HG02642 (cell line): ENCODE measurements around the gene PRRC2A.

Experiments
- ATAC-seq: cut with Tn5 transposase; IDR thresholded peaks from one replicate; pipeline ENCODE4 v1.9.1; 2021; ENCODE audit warnings: mild to moderate bottlenecking; ENCODE audit not compliant: unreplicated experiment, poor library complexity

PRRC2A gene

DNA sequence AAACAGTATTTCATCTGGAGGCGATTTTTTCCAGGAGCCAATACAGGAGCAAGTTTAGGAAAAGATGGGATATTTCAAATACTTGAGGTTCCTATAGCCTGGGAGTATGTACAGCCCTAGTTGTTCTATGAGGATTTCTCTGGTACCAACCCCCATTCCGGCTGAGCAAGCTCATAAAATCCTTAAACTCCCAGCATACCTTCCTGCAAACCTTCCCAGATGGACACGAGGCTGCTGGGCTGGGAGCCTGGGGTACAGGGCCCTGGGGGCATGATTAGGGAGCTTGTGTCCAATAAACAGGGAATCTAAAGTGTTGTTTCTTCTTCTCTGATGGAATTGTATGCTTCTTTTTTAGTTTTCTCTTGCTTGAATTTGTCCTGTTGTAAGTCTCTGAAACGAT lies 1.5 kb downstream of the PRRC2A start:
- ATAC-seq: no peak

DNA sequence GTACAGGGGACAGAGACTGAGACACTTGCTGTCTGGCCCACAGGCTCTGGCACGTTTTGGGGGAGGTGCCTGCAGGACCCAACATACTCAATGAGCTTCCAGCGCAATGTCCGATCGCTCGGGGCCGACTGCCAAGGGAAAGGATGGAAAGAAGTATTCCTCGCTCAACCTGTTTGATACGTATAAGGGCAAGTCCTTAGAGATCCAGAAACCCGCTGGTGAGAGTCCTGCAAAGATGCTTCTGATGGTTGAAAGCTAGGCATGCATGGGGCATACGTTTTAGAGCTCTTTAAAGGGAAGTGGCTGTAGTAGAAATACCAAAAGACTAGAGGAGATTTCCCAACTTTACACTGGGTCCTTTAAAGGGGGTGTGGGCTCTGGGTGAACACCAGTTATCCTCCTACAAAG lies 2.2 kb downstream of the PRRC2A start:
- ATAC-seq: no peak

DNA sequence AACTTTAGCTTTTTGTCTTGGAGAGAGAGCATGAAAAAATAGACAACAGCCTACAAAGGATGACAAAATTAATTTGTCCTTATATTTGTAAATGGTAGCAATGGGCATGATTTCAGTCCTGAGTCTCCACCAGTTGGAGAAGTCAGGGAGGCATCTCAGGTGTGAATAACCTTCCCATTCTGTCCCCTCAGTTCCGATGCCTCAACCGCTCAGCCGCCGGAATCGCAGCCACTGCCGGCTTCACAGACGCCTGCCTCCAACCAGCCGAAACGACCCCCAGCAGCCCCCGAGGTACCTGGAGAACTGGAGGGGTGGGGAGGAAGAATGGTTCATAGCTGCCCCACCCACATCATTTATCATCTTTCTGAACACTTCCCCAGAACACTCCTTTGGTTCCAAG lies 3.6 kb downstream of the PRRC2A start:
- no peak for ATAC-seq

DNA sequence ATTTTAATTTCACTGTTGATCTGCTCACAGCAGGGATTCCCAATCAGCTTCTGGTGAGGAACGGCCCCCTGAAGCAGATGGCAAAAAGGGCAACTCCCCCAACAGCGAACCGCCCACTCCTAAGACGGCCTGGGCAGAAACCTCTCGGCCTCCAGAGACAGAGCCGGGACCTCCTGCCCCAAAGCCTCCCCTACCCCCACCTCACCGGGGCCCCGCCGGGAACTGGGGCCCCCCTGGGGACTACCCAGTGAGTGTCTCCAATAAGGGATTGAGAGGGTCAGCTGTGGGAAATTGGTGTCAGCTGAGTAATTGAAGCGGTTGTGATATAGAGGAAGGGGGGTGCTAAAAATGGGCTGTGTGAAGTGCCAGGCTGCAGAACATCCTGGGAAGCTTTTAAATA lies 6.4 kb downstream of the PRRC2A start:
- no peak for ATAC-seq

DNA sequence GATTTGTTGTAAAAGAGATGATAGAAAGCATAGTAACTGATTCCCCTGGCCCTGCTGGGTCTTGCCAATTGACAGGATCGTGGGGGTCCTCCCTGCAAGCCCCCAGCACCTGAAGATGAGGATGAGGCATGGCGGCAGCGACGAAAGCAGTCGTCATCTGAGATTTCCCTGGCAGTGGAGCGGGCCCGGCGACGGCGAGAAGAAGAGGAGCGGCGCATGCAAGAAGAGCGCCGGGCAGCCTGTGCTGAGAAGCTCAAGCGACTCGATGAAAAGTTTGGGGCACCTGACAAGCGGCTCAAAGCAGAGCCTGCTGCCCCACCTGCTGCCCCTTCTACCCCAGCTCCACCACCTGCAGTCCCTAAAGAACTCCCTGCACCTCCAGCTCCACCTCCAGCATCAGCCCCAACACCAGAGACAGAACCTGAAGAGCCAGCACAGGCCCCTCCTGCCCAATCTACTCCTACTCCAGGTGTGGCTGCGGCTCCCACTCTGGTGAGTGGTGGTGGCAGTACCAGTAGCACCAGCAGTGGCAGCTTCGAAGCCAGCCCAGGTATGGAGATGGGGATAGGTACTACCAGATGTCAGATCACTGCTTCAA lies 7.3 kb downstream of the PRRC2A start:
- no peak for ATAC-seq

DNA sequence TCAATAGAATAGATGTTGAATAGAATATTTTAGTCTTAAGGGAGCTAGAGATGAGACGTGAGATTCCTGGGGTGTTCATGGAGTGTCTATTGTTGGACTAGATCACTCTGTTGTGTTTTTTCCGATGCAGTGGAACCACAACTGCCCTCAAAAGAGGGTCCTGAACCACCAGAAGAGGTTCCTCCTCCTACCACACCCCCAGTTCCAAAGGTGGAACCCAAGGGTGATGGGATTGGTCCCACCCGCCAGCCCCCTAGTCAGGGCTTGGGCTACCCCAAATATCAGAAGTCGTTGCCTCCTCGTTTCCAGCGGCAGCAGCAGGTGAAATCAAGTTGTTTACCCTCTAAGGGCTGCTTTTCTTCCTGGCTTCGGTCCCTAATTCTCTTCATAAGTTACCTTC lies 8.5 kb downstream of the PRRC2A start:
- ATAC-seq: no peak

DNA sequence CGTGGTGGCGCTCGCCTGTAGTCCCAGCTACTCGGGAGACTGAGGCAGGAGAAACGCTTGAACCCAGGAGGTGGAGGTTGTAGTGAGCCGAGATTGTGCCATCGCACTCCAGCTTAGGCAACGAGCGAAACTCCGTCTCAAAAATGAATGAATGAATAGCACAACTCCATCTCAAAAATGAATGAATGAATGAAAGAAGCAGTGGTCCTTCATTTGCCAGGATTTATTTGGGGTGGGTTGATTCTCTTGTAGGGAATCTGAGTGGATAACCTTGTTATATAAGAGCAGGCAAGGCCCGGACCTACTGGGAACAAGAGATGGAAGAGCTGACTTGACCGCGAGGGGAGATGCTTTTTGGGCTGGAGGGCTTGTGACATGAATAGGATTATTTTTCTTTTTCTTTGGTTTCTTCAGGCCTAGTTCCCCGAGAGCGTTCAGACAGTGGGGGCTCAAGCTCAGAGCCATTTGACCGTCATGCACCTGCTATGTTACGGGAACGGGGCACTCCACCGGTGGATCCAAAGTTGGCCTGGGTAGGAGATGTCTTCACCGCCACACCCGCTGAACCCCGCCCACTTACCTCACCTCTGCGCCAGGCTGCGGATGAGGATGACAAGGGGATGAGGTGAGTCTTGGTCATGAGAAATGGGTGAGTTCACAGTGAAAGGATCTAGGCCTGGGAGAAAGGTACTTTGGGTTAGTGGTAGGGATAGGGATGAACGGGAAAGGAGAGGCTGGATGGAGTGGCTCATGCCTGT lies 9.8 kb downstream of the PRRC2A start:
- no peak for ATAC-seq

DNA sequence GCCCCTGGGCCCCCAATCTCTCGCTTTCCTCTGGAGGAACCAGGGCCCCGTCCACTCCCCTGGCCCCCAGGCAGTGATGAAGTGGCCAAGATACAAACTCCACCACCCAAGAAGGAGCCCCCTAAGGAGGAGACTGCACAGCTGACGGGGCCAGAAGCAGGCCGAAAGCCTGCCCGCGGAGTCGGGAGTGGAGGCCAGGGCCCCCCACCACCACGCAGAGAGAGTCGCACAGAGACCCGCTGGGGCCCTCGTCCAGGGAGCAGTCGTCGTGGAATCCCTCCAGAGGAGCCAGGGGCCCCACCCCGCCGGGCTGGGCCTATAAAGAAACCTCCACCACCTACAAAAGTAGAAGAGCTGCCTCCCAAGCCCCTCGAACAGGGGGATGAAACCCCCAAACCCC lies 10.7 kb downstream of the PRRC2A start:
- no peak for ATAC-seq

DNA sequence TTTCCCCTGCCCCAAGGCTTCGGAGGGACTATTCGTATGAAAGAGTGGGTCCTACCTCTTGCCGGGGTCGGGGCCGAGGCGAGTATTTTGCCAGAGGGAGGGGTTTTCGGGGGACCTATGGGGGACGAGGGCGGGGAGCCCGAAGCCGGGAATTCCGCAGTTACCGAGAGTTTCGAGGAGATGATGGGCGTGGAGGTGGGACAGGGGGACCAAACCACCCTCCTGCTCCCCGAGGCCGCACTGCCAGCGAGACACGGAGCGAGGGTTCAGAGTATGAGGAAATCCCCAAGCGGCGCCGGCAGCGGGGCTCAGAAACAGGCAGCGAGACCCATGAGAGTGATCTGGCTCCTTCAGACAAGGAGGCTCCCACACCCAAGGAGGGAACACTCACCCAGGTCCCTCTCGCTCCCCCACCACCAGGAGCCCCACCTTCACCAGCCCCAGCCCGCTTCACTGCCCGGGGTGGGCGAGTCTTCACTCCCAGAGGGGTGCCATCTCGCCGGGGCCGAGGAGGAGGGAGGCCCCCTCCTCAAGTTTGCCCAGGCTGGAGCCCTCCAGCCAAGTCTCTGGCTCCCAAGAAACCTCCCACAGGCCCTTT lies 11.3 kb downstream of the PRRC2A start:
- no peak for ATAC-seq

DNA sequence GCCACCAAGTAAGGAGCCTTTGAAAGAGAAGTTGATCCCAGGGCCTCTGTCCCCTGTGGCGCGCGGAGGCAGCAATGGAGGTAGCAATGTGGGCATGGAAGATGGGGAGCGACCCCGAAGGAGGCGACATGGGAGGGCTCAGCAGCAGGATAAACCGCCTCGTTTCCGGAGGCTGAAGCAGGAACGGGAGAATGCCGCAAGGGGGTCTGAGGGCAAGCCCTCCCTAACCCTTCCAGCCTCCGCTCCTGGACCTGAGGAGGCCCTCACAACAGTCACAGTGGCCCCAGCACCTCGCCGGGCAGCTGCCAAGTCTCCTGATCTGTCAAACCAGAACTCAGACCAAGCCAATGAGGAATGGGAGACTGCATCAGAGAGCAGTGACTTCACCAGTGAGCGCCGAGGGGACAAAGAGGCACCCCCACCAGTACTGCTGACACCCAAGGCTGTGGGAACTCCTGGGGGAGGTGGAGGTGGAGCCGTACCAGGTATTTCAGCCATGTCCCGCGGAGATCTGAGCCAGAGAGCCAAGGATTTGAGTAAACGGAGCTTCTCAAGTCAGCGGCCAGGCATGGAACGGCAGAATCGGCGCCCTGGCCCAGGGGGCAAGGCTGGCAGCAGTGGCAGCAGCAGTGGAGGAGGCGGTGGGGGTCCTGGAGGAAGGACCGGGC lies 11.9 kb downstream of the PRRC2A start:
- ATAC-seq: no peak

DNA sequence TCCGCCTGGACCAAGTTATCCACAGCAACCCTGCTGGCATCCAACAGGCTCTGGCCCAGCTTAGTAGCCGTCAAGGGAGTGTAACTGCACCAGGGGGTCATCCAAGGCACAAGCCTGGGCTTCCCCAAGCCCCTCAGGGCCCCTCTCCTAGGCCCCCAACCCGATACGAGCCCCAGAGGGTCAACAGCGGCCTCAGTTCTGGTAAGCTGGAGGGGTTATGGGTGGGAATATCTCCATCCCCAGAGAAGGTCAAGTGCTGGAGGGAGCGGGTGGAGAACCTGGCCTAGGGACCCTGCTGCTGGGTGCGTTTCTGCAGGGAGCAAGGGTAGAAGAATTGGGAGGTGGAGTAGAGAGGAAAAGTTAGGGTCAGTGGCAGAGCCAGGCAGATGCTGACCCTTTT lies 12.9 kb downstream of the PRRC2A start:
- no peak for ATAC-seq

DNA sequence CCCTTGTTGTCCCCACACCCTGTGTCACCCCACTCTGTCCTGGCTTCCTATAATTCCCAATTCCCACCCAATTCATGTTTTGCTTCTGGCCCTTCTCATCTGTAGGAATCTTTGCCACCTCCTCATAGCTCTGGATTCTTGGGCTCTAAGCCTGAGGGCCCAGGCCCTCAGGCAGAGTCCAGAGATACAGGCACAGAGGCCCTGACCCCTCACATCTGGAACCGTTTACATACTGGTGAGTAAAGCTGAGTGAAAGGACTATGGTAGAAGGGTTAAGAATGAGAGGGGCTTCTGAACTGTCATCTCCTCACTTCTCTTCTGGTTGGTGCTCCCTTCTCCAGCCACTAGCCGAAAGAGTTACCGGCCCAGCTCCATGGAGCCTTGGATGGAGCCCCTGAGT lies 13.6 kb downstream of the PRRC2A start:
- no peak for ATAC-seq

DNA sequence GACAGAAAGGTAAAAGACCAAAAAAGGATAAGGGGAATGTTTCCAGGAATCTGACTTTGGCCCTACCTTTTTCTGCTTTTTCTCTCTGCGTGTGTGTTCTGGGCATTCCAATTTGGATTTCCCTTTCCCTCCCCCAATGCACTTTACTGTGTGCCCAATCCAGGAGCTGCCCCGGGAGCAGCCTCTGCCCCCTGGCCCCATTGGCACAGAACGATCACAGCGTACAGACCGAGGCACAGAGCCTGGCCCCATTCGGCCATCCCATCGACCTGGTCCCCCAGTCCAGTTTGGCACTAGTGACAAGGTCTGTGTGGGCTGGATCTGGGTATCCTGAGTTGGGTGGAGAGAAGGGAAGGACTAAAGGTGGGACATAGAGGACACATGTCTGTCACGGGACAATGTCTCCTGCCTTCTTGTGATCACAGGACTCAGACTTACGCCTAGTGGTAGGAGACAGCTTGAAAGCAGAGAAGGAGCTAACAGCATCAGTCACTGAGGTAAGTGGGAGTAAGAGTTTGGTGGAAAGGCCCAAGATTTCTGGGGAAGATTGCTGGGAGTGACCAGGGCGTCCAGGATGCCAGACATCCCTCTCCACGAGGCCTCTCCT lies 14.6 kb downstream of the PRRC2A start:
- no peak for ATAC-seq

DNA sequence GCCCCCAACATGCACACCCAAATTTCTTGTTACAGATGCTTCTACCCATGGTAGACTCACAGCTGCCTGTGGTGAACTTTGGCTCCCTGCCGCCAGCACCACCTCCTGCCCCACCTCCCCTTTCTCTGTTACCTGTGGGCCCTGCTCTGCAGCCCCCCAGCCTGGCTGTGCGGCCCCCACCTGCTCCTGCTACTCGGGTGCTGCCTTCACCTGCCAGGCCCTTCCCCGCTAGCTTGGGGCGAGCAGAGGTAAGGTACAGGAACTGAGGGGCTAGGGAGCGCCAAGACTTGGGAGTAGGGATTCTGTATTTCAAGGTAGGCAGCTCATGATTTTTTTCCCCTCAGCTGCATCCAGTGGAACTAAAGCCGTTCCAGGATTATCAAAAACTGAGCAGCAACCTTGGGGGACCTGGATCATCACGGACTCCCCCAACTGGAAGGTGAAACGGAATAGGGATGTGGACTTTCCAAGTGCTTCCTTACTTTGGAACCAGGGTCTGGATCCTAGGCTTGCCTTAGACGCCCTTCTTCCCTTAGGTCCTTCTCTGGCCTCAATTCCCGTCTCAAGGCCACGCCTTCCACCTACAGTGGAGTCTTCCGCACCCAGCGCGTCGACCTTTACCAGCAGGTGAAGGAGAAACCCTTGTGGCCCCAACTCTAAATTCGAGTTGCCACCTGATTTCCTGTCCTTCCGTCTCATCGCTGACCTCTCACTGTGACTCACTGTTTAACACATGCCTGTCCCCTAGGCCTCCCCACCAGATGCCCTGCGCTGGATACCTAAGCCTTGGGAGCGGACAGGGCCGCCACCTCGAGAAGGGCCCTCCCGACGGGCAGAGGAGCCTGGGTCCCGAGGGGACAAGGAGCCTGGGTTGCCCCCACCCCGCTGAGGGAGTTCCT lies 16.4 kb downstream of the PRRC2A start:
- ATAC-seq: no peak

DNA sequence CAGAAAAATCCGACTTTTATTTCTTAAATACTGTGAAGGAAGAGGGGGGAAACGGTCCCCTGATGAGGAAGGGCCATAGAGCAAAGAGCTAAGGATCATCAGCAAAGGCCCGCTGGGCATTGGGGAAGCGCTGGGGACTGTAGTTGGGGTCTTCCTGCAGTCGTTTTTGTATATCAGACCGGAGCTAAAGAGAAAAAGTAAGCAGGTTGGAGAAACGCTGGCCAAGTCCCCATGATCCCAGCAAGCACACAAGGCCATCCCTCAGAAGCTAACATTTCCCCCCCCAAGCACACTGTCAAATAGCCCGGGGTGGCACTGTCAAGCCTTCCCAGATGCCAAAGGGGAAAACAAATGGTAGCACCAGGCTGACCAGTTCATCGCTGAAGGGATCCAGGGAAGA lies 18.5 kb downstream of the PRRC2A start:
- no peak for ATAC-seq

DNA sequence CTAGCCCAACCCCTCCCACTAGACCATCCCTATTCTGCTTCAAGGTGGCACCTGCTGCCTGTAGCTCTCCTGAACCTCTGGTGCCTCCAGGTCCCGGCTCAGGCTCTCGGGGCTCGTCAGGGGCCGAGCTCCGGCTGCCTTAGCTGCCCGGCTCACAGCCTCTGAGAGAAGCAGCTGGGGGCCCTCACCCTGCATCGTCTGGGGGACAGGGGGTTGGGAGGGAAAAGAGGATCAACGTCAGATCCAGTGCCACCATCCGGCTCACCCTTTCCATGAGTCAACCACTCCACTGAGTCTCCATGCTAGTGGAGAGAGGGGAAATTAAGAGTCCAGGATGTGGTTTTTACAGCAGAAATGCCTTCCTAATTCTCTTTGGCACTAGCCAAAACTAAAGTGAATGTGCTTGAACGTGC lies 18.9 kb downstream of the PRRC2A start:
- no peak for ATAC-seq

DNA sequence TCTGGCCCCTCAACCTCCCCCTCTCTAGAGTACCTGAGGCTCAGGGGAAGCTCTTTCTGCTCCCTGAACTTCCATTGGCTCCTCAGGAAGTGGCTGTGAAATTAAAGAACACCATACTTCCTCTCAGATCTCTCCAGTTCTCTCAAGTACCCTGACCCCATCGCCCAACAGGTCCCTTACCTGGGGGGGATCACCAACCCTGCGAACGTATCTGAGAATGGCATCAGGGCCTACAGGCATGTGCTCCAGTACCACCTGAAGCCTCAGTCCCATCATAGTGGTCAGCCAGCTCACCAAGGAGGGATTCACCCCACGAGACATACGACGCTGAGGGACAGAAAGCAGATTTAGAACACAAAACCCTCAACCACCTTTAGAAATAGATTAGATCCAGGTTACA lies 20.1 kb downstream of the PRRC2A start:
- ATAC-seq: no peak

DNA sequence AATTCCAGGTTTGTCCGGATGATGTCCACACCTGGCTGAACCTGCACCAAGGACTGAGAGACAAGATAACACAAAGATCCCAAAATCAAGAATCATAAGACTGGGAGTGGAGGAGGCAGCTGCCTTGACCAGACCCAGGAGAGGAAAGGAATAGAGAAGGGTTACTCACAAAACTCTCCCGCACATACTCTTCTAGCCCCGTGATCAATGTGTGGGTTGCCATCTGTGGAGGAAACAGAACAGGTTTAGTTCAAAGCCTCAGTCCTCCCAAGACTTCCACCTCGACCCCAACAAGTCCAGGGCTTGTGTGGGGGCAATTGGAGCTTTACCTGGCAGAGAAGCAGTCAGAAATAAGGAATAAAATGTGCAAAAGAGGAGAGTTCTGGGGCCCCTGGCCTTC lies 20.9 kb downstream of the PRRC2A start:
- no peak for ATAC-seq

DNA sequence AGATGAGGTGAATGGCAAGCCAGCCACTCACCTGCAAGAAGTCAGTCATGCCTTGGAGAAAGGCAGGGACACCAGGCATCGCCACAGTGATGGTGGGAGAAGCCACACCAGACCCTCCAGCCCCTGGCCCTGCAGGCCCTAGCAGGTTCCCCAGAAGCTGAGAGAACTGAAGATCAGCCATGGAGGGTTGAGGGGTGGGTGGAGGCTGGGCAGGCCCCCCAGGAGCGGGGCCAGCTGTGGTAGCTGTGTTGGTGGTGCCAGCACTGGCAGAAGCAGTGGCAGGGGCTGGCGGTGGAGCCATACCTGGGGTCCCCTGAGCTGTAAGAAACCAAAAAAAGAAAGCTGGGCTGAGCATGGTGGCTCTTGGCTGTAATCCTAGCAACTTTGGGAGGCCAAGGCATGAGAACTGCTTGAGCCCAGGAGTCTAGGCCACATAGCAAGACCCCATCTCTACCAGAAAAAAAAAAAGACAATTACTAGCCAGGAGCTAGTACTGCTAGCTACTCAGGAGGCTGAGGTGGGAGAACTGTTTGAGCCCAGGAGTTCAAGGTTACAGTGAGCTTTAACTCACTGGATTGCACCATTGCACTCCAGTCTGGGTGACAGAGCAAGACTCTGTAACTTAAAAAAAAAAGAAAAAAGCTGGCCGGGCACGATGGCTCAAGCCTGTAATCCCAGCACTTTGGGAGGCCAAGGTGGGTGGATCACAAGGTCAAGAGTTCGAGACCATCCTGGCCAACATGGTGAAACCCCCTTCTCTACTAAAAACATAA lies 22.5 kb downstream of the PRRC2A start:
- no peak for ATAC-seq
